H1 (cell line): ENCODE data around the gene KIAA1671.

ENCODE experiments used
- BCL11A ChIP-seq, 2 experiments: IDR thresholded peaks; one replicate each; pipeline ENCODE4 v1.6.1; 2011; ENCODE audit warnings: low read depth in 2 of 2, low read length in 2 of 2, mild to moderate bottlenecking in 2 of 2
- EZH2 ChIP-seq: fragments of 200-600 bp; sonication (generic); IDR thresholded peaks from 2 replicates; pipeline ENCODE4 v1.7.1; 2012; ENCODE audit warnings: low read depth, mild to moderate bottlenecking, moderate library complexity, low read length, inconsistent platforms; ENCODE audit not compliant: severe bottlenecking
- JUN ChIP-seq: IDR thresholded peaks from 2 replicates; pipeline ENCODE4 v1.6.1; 2011; ENCODE audit warnings: low read depth, mild to moderate bottlenecking, improper control_type of control experiment, low read length
- JUND ChIP-seq: IDR thresholded peaks from 2 replicates; pipeline ENCODE4 v1.6.1; 2011; ENCODE audit warnings: mild to moderate bottlenecking, improper control_type of control experiment, low read length
- POLR2A ChIP-seq, 2 experiments: IDR thresholded peaks; 1 replicate in 1 of 2; 2 replicates in 1 of 2; pipeline ENCODE4 v1.6.1; 2011; ENCODE audit warnings: low read depth in 2 of 2, low read length in 2 of 2, mild to moderate bottlenecking in 2 of 2; ENCODE audit errors: control extremely low read depth in 1 of 2
- POLR2AphosphoS5 ChIP-seq: IDR thresholded peaks from 2 replicates; pipeline ENCODE4 v1.6.1; 2011; ENCODE audit warnings: low read depth, low read length
- RXRA ChIP-seq: IDR thresholded peaks from 2 replicates; pipeline ENCODE4 v1.6.1; 2011; ENCODE audit warnings: low read depth, mild to moderate bottlenecking, low read length, moderate library complexity; ENCODE audit not compliant: insufficient read depth
- SP1 ChIP-seq: IDR thresholded peaks from 2 replicates; pipeline ENCODE4 v1.6.1; 2011; ENCODE audit warnings: low read depth, low read length
- TAF1 ChIP-seq: IDR thresholded peaks from 2 replicates; pipeline ENCODE4 v1.6.1; 2011; ENCODE audit warnings: mild to moderate bottlenecking, low read depth, low read length
- TF ChIP-seq, protein P1 (sequence below), 3 experiments: IDR thresholded peaks; 1 replicate in 2 of 3; 2 replicates in 1 of 3; pipeline versions ENCODE4 v1.5.1 to v1.6.1; 2011; ENCODE audit warnings: low read length in 3 of 3, mild to moderate bottlenecking in 3 of 3, inconsistent platforms in 2 of 3, low read depth in 1 of 3, moderate library complexity in 1 of 3; ENCODE audit not compliant: insufficient read depth in 1 of 3; ENCODE audit errors: control extremely low read depth in 1 of 3
- TF ChIP-seq, protein P2 (sequence below): IDR thresholded peaks from 2 replicates; pipeline ENCODE4 v1.6.1; 2011; ENCODE audit warnings: low read length, improper control_type of control experiment
- TF ChIP-seq, protein P3 (sequence below): IDR thresholded peaks from 2 replicates; pipeline ENCODE4 v1.6.1; 2012; ENCODE audit warnings: inconsistent platforms
- TF ChIP-seq, protein P4 (sequence below): IDR thresholded peaks from 2 replicates; pipeline ENCODE4 v1.6.1; 2012; ENCODE audit warnings: low read length, inconsistent platforms

DNA sequence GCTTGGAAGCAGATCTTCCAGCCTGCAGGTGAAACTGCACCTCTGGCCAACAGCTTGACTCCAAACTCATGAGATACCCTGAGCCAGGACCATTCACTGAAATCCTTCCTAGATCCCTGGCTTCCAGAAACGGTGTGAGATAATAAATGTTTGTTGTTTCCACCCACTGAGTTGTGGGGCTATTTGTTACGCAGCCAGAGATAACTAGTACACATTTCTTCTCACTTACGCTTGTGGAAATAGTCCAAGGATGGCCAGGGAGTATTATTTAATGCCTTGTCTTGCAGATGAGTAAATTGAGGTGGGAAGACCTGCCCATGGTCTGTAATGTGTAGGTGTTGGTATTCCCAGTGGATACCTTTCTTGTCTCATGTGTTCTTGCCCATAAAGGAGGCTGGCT, 171.2 kb downstream of the KIAA1671 start:
- TF ChIP-seq, protein P1, sequence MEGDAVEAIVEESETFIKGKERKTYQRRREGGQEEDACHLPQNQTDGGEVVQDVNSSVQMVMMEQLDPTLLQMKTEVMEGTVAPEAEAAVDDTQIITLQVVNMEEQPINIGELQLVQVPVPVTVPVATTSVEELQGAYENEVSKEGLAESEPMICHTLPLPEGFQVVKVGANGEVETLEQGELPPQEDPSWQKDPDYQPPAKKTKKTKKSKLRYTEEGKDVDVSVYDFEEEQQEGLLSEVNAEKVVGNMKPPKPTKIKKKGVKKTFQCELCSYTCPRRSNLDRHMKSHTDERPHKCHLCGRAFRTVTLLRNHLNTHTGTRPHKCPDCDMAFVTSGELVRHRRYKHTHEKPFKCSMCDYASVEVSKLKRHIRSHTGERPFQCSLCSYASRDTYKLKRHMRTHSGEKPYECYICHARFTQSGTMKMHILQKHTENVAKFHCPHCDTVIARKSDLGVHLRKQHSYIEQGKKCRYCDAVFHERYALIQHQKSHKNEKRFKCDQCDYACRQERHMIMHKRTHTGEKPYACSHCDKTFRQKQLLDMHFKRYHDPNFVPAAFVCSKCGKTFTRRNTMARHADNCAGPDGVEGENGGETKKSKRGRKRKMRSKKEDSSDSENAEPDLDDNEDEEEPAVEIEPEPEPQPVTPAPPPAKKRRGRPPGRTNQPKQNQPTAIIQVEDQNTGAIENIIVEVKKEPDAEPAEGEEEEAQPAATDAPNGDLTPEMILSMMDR (IDR thresholded peaks at IDR 0.05; ENCODE audit: control extremely low read depth in 1 of 3, insufficient read depth in 1 of 3, low read depth in 1 of 3, low read length in 3 of 3): no peak
- TF ChIP-seq TAF1 (no peak), JUN (no peak), POLR2AphosphoS5 (no peak), POLR2A (IDR thresholded peaks at IDR 0.05; ENCODE audit: control extremely low read depth in 1 of 2, low read depth in 2 of 2, low read length in 2 of 2) (no peak), RXRA (no peak), EZH2 (no peak), JUND (no peak), BCL11A (IDR thresholded peaks at IDR 0.05; ENCODE audit: low read depth in 2 of 2, low read length in 2 of 2) (no peak), SP1 (no peak)
- TF ChIP-seq, protein P2, sequence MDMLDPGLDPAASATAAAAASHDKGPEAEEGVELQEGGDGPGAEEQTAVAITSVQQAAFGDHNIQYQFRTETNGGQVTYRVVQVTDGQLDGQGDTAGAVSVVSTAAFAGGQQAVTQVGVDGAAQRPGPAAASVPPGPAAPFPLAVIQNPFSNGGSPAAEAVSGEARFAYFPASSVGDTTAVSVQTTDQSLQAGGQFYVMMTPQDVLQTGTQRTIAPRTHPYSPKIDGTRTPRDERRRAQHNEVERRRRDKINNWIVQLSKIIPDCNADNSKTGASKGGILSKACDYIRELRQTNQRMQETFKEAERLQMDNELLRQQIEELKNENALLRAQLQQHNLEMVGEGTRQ: no peak
- TF ChIP-seq, protein P3, sequence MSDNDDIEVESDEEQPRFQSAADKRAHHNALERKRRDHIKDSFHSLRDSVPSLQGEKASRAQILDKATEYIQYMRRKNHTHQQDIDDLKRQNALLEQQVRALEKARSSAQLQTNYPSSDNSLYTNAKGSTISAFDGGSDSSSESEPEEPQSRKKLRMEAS: no peak
- TF ChIP-seq, protein P4, sequence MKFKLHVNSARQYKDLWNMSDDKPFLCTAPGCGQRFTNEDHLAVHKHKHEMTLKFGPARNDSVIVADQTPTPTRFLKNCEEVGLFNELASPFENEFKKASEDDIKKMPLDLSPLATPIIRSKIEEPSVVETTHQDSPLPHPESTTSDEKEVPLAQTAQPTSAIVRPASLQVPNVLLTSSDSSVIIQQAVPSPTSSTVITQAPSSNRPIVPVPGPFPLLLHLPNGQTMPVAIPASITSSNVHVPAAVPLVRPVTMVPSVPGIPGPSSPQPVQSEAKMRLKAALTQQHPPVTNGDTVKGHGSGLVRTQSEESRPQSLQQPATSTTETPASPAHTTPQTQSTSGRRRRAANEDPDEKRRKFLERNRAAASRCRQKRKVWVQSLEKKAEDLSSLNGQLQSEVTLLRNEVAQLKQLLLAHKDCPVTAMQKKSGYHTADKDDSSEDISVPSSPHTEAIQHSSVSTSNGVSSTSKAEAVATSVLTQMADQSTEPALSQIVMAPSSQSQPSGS: no peak
